NB4 (cell line): ENCODE results near the gene ZSWIM8.
"Not testable (repeated sequence)": the region's sequence is repeated elsewhere in the genome, so short reads cannot be mapped to it uniquely, and the experiment has no call there.

Experiments
- DNase-seq: peaks from one replicate; pipeline ENCODE4 v3.0.0; 2010; ENCODE audit warnings: low read depth
- H3K4me3 ChIP-seq: one replicate; pipeline ENCODE4 v1.5.1; 2011; ENCODE audit warnings: mild to moderate bottlenecking, low read depth, low read length, moderate library complexity
- MYC ChIP-seq: IDR thresholded peaks from 2 replicates; pipeline ENCODE4 v1.6.1; 2011; ENCODE audit warnings: low read depth, low read length
- POLR2A ChIP-seq: IDR thresholded peaks from 2 replicates; pipeline ENCODE4 v1.6.1; 2011; ENCODE audit warnings: mild to moderate bottlenecking; ENCODE audit not compliant: insufficient read length; ENCODE audit errors: extremely low read depth
- TF ChIP-seq, protein P1 (sequence below): IDR thresholded peaks from one replicate; pipeline ENCODE4 v1.5.1; 2012; ENCODE audit warnings: low read depth, low read length
- TF ChIP-seq, protein P2 (sequence below): IDR thresholded peaks from 2 replicates; pipeline ENCODE4 v1.6.1; 2011; ENCODE audit warnings: low read depth, low read length

Gene ZSWIM8

GRCh38 chr10:73785721-73786511 lies 510 bp downstream of the ZSWIM8 start:
- H3K4me3 ChIP-seq, result peak overlapping the region; percentile 76
- TF ChIP-seq, protein P1, sequence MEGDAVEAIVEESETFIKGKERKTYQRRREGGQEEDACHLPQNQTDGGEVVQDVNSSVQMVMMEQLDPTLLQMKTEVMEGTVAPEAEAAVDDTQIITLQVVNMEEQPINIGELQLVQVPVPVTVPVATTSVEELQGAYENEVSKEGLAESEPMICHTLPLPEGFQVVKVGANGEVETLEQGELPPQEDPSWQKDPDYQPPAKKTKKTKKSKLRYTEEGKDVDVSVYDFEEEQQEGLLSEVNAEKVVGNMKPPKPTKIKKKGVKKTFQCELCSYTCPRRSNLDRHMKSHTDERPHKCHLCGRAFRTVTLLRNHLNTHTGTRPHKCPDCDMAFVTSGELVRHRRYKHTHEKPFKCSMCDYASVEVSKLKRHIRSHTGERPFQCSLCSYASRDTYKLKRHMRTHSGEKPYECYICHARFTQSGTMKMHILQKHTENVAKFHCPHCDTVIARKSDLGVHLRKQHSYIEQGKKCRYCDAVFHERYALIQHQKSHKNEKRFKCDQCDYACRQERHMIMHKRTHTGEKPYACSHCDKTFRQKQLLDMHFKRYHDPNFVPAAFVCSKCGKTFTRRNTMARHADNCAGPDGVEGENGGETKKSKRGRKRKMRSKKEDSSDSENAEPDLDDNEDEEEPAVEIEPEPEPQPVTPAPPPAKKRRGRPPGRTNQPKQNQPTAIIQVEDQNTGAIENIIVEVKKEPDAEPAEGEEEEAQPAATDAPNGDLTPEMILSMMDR, result no peak
- peak; percentile 26; the same call in 1 of the 2 replicates for TF ChIP-seq MYC
- TF ChIP-seq, protein P2, sequence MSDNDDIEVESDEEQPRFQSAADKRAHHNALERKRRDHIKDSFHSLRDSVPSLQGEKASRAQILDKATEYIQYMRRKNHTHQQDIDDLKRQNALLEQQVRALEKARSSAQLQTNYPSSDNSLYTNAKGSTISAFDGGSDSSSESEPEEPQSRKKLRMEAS, result peak; percentile 57
- no peak for TF ChIP-seq POLR2A
- DNase-seq, result peak; percentile 64

DNA sequence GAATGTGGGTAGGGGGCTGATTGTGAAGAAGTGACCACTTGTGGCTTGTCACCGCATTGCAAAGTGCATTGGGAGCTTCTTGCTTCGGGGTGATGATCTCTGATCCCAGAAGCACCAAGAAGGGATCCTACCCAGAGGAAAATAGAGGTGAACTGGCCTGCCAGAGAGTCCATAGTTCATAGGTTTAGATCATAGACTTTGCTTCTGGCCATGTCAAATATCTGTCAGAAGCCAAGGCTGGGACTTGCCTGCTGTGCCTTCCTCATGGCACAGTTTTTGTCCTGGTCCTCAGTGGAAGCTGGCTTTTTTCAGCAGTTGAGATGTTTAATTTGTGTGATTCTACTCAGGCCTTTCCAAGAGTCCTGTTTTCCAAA lies 1.1 kb downstream of the ZSWIM8 start:
- H3K4me3 ChIP-seq, result peak overlapping the region; percentile 76
- no peak for TF ChIP-seq MYC
- TF ChIP-seq, protein P1, result peak; percentile 7
- DNase-seq, result no peak

DNA sequence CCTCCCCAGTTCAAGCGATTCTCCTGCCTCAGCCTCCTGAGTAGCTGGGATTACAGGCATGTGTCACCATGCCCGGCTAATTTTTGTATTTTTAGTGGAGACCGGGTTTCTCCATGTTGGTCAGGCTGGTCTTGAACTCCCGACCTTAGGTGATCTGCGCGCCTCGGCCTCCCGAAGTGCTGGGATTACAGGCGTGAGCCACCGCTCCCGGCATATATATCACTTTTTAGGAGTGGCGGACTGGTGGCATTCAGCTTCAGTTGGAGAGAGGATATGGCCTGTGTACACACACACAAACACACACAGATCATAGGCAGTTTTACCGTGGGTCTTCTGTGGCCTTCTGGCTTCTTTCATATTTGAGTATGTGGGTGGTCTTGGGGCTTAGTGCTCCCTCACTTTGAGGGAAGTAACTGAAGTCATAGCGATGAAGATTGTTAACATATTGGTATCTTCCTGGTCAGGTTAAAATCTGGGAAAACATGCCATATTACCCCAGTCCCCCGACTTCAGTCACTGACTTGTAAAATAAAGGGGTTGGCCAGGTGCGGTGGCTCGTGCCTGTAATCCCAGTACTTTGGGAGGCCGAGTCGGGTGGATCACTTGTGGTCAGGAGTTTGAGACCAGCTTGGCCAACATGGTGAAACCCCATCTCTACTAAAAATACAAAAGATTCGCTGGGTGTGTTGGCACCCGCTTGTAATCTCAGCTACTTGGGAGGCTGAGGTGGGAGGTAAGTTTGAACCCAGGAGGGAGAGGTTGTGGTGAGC lies 1.8 kb downstream of the ZSWIM8 start:
- not testable (repeated sequence) for H3K4me3 ChIP-seq, DNase-seq

DNA sequence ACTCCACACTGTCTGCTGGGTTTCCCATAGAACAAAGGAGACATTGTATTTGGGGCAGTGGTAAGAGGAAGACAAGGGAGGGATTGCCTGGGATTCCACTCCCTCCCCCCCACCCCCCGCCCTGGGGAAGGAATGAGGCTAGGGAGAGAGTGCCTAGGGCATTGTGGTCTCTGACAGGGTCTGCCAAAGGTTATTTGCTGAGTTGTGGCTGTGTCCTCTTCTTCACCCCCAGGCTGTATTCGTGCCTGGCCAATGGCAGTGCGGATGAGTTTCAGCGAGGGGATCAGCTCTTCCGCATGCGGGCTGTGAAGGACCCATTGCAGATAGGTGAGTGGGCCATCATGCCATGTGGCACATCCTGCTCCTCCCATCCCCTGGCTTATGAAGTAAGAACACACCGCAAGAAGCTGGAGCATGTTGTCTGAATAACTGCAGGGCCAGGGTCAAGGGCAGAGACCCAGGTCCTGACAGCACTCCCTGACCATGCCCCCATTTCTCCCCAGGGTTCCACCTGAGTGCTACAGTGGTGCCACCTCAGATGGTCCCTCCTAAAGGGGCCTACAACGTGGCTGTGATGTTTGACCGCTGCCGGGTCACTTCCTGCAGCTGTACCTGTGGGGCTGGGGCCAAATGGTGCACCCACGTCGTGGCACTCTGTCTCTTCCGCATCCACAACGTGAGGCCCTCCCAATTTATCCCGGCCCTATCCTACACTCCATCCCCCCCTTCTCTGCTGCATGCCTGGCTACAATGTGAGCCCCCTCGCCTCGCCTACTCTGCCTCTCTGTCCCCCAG lies 3.7 kb downstream of the ZSWIM8 start:
- DNase-seq, result no peak
- H3K4me3 ChIP-seq, result no peak overlapping the region
- no peak for TF ChIP-seq POLR2A
- TF ChIP-seq, protein P2, result no peak
- no peak for TF ChIP-seq MYC
- TF ChIP-seq, protein P1, result no peak

DNA sequence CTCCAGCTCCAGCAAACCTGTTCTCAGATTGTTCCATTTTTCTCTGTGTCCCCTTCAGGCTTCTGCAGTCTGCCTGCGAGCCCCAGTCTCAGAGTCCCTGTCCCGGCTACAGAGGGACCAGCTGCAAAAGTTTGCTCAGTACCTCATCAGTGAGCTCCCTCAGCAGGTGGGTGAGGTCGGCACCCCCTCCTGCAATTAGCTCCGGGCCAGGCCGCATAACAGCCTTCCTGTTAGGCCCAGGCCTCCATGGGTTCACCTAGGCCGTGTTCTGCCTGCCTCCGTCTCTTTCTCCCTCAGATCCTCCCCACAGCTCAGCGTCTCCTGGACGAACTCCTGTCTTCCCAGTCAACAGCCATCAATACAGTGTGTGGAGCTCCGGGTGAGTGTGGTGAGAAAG lies 4.3 kb downstream of the ZSWIM8 start:
- TF ChIP-seq MYC (no peak), POLR2A (no peak)
- TF ChIP-seq, protein P1, result no peak
- TF ChIP-seq, protein P2, result no peak
- H3K4me3 ChIP-seq, result no peak overlapping the region

DNA sequence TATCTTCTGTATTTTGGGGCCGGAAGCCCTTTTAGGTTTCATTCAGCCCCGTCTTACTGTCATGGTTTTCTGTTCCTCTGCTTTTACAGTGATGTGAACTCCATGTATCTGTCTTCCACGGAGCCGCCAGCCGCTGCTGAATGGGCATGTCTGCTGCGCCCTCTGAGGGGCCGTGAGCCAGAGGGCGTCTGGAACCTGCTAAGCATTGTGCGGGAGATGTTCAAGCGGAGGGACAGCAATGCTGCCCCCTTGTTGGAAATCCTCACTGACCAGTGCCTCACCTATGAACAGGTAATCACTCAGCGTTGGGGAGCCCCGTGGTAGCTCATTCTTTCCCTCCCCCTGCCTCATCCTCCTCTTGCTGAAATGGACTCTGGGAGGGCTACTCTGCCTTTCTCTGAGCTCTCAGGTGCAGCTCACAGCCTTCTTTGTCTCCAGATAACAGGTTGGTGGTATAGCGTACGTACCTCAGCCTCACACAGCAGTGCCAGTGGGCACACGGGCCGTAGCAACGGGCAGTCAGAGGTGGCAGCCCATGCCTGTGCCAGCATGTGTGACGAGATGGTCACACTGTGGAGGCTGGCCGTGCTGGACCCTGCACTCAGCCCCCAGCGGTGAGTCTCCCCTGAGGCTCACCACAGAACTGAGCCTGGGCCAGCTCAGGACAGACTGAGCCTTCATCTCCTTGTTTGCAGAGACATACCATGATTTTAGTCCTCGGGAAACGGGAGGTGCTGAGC lies 5.7 kb downstream of the ZSWIM8 start:
- no peak overlapping the region for H3K4me3 ChIP-seq
- TF ChIP-seq POLR2A (no peak), MYC (no peak)
- TF ChIP-seq, protein P1, result no peak
- TF ChIP-seq, protein P2, result no peak
- DNase-seq, result no peak

More for the DNA sequence above, 4.3 kb downstream of the ZSWIM8 start:
- DNase-seq, result no peak
